Brain microvascular endothelial cell (primary cell): Measurements from ENCODE around the gene ST3GAL2.

Source experiments
- DNase-seq: peaks from one replicate; pipeline ENCODE4 v3.0.0-alpha.2; 2020
- H3K27ac ChIP-seq: fragments of 250-450 bp; sonication (Bioruptor Pico); 2 replicates; pipeline ENCODE4 v1.5.1; 2020; ENCODE audit warnings: mild to moderate bottlenecking, moderate library complexity
- H3K27me3 ChIP-seq: fragments of 250-450 bp; sonication (Bioruptor Pico); replicated peaks from 2 replicates; pipeline ENCODE4 v1.5.1; 2020; ENCODE audit warnings: mild to moderate bottlenecking
- H3K36me3 ChIP-seq: fragments of 250-450 bp; sonication (Bioruptor Pico); replicated peaks from 2 replicates; pipeline ENCODE4 v1.5.1; 2020; ENCODE audit warnings: mild to moderate bottlenecking
- H3K4me3 ChIP-seq: 2 replicates; pipeline ENCODE4 v1.5.1; 2011; ENCODE audit warnings: low read depth, mild to moderate bottlenecking, control low read depth, low read length, moderate library complexity
- in situ Hi-C: cut with HindIII; loops from 2 replicates; pipeline ENCODE4 v1.10.0; 2017; ENCODE audit warnings: low sequenced_read_pairs, low pct_ligation_motif_present
- TF ChIP-seq, protein P1 (sequence below): IDR thresholded peaks from 2 replicates; pipeline ENCODE4 v1.5.1; 2011; ENCODE audit warnings: low read depth, mild to moderate bottlenecking, moderate library complexity, low read length, control low read depth, inconsistent platforms; ENCODE audit errors: missing control alignments

ST3GAL2 gene

GRCh38 chr16:70437017-70437581 is 1.8 kb downstream of the ST3GAL2 start:
- TF ChIP-seq, protein P1, sequence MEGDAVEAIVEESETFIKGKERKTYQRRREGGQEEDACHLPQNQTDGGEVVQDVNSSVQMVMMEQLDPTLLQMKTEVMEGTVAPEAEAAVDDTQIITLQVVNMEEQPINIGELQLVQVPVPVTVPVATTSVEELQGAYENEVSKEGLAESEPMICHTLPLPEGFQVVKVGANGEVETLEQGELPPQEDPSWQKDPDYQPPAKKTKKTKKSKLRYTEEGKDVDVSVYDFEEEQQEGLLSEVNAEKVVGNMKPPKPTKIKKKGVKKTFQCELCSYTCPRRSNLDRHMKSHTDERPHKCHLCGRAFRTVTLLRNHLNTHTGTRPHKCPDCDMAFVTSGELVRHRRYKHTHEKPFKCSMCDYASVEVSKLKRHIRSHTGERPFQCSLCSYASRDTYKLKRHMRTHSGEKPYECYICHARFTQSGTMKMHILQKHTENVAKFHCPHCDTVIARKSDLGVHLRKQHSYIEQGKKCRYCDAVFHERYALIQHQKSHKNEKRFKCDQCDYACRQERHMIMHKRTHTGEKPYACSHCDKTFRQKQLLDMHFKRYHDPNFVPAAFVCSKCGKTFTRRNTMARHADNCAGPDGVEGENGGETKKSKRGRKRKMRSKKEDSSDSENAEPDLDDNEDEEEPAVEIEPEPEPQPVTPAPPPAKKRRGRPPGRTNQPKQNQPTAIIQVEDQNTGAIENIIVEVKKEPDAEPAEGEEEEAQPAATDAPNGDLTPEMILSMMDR = no peak
- Histone ChIP-seq H3K27ac (peak overlapping the region; percentile 89), H3K4me3 (peak overlapping the region; percentile 96), H3K27me3 (no peaks in the 10 kb centered on the region), H3K36me3 (peaks cover 7% of the 10 kb centered on the region)
- in situ Hi-C loops = no loop called here
- DNase-seq = peak; percentile 91

DNA sequence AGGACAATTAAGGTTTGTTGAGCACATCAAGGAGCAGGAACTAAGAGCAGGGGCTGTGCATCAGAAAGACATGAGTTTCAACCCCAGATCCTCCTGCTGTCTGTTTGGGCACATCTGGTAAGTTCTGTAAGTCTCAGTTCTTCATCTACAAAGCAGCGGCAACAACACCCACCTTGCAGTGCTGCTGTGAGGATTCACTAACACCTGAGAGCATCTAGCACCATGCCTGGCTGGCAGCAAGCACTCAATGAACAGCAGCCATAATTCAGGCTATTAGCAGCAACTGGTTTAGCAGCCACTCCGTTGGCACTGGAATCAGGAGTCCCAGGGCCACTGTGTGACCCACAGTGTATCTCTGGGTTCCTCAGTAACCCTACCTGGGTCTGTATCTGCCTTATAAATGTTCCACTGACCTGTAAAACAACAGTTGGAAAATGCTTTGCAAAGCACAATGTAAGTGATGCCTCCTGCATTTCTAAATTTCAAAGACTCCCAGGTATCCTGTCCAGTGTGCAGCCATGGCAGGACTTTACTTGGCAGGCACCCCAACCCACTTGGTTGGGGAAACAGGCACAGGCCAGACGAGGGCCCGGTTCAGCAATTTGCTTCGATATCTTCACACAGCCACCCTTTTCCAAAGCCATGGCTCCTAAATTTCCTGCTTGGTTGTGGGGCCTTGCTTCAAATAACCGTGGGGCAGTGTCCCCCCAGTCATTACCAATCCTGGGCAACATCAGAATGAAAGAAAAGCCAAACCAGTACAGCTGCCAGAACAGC is 4.2 kb downstream of the ST3GAL2 start:
- Histone ChIP-seq H3K27me3 (no peaks in the 10 kb centered on the region), H3K4me3 (no peak overlapping the region), H3K36me3 (peaks cover 7% of the 10 kb centered on the region), H3K27ac (no peak overlapping the region)
- DNase-seq = no peak
- in situ Hi-C loops = no loop called here
- TF ChIP-seq, protein P1 = no peak

GRCh38 chr16:70433458-70434103 is 5.3 kb downstream of the ST3GAL2 start:
- TF ChIP-seq, protein P1 = no peak
- no peak overlapping the region for H3K4me3 ChIP-seq
- H3K27me3 ChIP-seq = no peaks in the 10 kb centered on the region
- DNase-seq = peak; percentile 57
- in situ Hi-C loops = no loop called here
- peak overlapping the region; percentile 57 for H3K27ac ChIP-seq
- H3K36me3 ChIP-seq = peaks cover 7% of the 10 kb centered on the region

GRCh38 chr16:70432723-70433457 is 6.0 kb downstream of the ST3GAL2 start:
- no peak for DNase-seq
- no peak overlapping the region for H3K4me3 ChIP-seq
- no peaks in the 10 kb centered on the region for H3K27me3 ChIP-seq
- H3K27ac ChIP-seq = peak overlapping the region; percentile 57
- in situ Hi-C loops = no loop called here
- H3K36me3 ChIP-seq = peaks cover 7% of the 10 kb centered on the region
- TF ChIP-seq, protein P1 = no peak

DNA sequence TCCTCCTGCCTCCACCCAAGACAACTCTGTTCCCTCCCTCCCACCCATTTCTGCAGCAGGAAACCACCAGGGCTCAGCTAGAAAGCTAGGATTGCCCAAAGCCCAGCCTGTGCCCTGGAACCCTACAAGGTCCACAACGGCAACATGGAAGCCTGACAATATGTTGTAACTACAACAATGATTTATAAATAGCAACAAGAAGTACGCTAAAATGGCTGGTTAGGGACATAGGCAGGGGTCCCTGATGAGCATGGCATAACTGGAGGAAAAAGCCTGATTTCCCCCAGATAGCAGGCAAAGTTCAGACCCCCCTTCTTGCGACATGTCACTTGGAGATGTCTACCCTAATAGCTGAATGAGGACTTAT is 6.6 kb downstream of the ST3GAL2 start:
- Histone ChIP-seq H3K27ac (peak overlapping the region; percentile 57), H3K27me3 (no peaks in the 10 kb centered on the region), H3K4me3 (no peak overlapping the region), H3K36me3 (peaks cover 7% of the 10 kb centered on the region)
- in situ Hi-C loops = no loop called here
- DNase-seq = no peak
- TF ChIP-seq, protein P1 = no peak
